Rectal smooth muscle tissue (tissue), 1 donor: ENCODE data around the gene PRKAG2.
"Not testable (repeated sequence)": the region's sequence is repeated elsewhere in the genome, so short reads cannot be mapped to it uniquely, and the experiment has no call there.

ENCODE experiments used
- H3K27ac ChIP-seq: one replicate; pipeline ENCODE4 v1.7.0; 2013; ENCODE audit warnings: low read depth, low read length, inconsistent platforms
- H3K27me3 ChIP-seq: one replicate; pipeline ENCODE4 v1.7.0; 2013; ENCODE audit warnings: low read length; ENCODE audit not compliant: control insufficient read depth, insufficient read depth
- H3K36me3 ChIP-seq: one replicate; pipeline ENCODE4 v1.7.0; 2013; ENCODE audit warnings: low read length; ENCODE audit not compliant: control insufficient read depth, insufficient read depth
- H3K4me1 ChIP-seq: one replicate; pipeline ENCODE4 v1.7.0; 2013; ENCODE audit warnings: low read length; ENCODE audit not compliant: control insufficient read depth, insufficient read depth
- H3K4me3 ChIP-seq: one replicate; pipeline ENCODE4 v1.7.0; 2013; ENCODE audit warnings: low read length
- H3K9ac ChIP-seq: one replicate; pipeline ENCODE4 v1.7.0; 2013; ENCODE audit warnings: low read length

Gene PRKAG2

DNA sequence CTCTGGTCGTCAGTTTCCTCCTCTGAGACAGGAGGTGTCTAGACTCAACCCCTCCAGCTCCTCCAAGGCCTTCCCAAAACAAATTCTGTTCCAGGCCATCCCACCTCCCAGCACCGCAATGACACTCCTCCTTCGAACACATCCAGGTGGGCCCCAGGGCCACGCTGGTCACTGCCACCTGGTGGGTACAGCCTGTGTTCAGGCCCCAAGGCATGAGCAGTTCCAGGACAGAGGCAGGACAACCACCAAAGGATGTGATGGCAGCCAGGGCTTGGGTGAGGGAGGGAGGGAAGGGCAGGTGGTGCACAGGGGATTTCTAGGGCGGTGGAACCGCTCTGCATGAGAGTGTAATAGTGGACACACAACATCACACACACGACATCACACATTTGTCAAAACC lies 76.5 kb downstream of the PRKAG2 start:
- no peak overlapping the region for H3K9ac ChIP-seq
- no peak overlapping the region for H3K4me3 ChIP-seq
- no peaks in the 10 kb centered on the region for H3K36me3 ChIP-seq
- no peaks in the 10 kb centered on the region for H3K27me3 ChIP-seq
- no peak overlapping the region for H3K27ac ChIP-seq
- no peaks in the 10 kb centered on the region for H3K4me1 ChIP-seq

DNA sequence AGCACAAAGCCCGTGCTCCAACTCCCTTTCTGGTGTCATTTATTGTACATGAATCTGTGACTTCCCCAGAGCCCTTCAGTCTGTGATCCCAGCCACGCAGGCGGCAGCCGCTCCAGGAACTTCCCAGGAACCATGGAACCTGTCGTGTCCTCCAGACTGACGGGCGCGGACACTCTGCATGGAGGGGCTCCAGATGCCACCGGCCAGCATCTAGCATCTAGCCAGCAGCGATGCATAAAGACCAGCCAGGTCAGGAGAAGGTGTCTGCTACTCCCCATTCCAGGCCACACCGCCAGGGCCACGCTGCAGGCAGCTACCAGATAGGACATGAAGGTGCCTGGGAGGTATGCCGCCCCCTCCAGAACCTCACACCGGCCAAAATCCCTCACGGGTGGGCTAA lies 77.4 kb downstream of the PRKAG2 start:
- H3K27ac ChIP-seq, result no peak overlapping the region
- no peaks in the 10 kb centered on the region for H3K27me3 ChIP-seq
- no peak overlapping the region for H3K9ac ChIP-seq
- H3K36me3 ChIP-seq, result no peaks in the 10 kb centered on the region
- no peaks in the 10 kb centered on the region for H3K4me1 ChIP-seq
- no peak overlapping the region for H3K4me3 ChIP-seq

DNA sequence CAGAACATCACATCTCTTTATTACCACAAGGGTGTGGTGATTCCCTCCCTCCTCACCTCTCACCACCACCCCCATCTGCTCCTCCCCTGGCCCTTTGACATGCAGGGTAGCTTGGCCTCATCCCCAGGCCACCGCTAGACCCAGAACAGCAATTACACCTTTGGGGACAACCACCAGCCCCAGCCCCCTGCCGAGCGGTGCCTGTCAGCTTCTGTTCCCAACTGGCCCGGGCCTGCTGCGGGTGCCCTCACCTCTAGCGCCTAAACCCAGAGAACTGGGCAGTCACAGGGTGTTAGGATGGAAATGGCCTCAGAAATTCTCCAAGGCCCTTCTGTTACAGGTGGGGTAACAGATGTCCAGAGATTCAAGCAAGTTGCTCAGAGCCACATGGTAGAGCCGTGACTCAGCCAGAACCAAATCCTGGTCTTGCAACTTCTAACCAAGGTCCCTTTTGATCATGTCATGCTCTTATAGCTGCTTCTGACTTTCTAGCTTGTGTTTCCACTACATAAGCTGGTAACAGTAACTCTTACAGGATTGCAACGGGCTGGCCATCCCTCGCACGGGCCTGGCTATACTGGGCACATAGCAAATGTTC lies 78.0 kb downstream of the PRKAG2 start:
- Histone ChIP-seq H3K9ac (no peak overlapping the region), H3K36me3 (no peaks in the 10 kb centered on the region), H3K27me3 (no peaks in the 10 kb centered on the region), H3K4me1 (no peaks in the 10 kb centered on the region), H3K27ac (no peak overlapping the region), H3K4me3 (no peak overlapping the region)

DNA sequence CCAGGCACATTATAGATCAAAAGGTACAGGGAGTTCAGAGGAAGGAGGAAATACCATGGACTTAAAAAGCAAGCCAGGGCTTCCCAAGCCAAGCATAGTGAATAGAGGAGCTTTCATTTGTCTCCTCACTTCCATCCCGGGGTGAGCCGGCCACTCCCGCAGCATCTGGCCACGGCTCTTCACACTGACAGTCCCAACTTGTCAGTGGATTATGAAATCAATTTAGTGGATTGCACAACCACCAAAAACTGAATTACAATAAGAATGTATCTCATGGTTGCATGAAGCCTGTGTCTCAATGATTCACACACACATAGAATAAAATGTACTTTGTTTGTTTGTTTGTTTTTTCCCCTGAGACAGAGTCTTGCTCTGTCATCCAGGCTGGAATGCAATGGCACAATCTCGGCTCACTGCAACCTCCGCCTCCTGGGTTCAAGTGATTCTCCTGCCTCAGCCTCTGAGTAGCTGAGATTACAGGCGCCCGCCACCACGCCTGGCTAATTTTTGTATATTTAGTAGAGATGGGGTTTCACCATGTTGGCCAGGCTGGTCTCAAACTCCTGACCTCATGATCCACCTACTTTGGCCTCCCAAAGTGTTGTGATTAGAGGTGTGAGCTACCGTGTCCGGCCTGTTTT lies 79.1 kb downstream of the PRKAG2 start:
- not testable (repeated sequence) for H3K36me3 ChIP-seq, H3K9ac ChIP-seq, H3K27ac ChIP-seq, H3K27me3 ChIP-seq, H3K4me1 ChIP-seq, H3K4me3 ChIP-seq

DNA sequence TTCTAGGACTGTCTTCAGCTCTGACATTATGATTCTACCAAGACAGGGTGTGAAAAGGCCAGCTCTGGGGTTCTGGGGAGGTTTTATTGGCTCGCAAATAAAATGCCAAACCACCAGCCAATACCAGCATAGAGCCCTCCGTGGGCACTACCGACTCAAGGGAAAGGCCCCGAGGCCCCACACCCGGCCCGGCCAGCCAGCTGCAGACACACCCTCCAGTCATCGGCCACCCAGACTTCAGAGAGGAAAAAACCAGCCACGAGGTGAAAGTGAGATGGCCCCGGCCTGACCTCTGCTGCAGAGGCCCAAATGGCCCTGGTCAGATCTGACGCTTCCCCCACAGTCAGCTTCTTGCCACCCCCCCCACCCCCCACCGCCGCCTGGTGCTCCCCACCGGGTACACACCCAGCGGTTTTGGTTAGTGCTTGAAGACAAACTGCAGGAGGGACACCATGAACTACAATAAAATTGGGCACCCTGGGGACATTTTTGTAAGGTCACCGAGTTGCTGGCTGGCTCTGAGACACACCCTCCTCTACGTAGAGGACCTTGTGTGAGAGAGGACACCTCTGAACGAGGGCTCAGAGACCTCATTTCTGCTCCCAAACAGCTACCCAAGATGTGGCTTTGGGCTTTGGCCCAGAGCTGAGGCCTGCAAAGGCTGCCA lies 79.9 kb downstream of the PRKAG2 start:
- H3K27me3 ChIP-seq, result no peaks in the 10 kb centered on the region
- H3K4me3 ChIP-seq, result no peak overlapping the region
- no peaks in the 10 kb centered on the region for H3K4me1 ChIP-seq
- no peak overlapping the region for H3K27ac ChIP-seq
- H3K9ac ChIP-seq, result no peak overlapping the region
- no peaks in the 10 kb centered on the region for H3K36me3 ChIP-seq

DNA sequence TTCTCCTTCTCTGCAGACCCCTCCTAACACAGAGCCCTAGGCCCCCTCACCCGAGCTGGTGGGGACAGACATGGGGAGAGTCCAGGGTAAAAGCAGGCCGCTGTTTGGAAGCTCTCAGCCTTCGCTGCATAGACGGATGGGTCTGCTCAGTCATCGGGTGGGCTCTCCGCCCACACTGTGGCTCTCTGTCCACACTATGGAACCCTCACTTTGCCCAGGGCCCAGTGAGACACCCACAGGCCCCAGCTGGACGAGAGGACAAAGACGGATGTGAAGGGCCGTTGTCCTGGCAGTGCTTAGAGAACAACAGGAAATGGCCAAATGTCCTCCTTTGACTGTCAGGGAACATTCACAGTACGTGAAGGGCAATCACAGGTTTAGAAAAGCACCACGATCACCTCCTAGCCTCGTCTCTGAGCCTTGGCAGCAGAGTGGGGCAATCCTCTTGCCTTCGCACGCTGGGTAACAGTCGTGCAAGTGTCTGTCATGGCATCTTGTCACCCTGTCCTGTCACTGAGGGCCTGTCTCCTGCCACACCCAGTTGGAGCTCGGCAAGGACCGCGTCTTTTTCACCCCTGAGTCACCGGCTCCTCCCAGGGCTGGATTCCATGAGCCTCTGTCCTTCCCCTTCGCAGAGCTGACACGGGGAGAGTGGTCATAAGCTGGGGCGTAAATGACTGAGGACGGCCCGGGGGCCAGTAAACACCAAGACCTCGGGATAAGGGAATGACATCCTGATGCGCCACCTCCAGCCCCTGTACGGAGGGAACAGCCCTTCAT lies 80.6 kb downstream of the PRKAG2 start:
- H3K4me1 ChIP-seq, result no peaks in the 10 kb centered on the region
- H3K27ac ChIP-seq, result no peak overlapping the region
- no peak overlapping the region for H3K9ac ChIP-seq
- no peaks in the 10 kb centered on the region for H3K36me3 ChIP-seq
- no peaks in the 10 kb centered on the region for H3K27me3 ChIP-seq
- no peak overlapping the region for H3K4me3 ChIP-seq

DNA sequence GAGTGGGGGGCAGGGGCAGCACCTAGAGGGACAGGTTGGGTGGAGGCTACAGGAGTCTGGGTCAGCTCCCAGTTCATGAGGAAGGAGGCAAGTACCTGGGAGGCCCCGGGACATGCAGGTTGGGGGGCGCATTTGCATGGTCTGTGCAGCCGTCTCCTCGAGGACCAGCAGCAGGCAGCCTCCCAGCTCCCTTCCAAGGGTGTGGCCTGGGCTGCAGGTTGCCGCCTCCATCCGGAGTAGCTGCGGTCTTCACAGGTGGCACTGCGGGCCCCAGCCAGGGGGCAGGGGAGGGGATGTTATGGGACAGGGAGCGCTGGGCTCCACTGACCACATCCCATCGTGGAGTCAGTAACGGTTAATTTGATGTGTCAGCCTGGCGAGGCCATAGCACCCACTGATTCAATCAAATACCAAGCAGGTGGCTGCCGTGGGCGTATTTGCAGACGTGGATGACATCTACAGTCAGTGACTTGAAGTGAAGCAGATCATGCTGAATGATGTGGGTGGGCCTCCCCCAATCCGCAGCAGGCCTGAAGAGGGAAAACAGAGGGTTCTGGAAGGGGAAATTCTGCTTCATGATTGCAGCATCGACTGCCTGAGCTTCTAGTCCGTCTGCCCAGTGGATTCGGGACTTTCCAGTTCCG lies 81.6 kb downstream of the PRKAG2 start:
- Histone ChIP-seq H3K9ac (no peak overlapping the region), H3K27me3 (no peaks in the 10 kb centered on the region), H3K4me3 (no peak overlapping the region), H3K4me1 (no peaks in the 10 kb centered on the region), H3K36me3 (no peaks in the 10 kb centered on the region), H3K27ac (no peak overlapping the region)

DNA sequence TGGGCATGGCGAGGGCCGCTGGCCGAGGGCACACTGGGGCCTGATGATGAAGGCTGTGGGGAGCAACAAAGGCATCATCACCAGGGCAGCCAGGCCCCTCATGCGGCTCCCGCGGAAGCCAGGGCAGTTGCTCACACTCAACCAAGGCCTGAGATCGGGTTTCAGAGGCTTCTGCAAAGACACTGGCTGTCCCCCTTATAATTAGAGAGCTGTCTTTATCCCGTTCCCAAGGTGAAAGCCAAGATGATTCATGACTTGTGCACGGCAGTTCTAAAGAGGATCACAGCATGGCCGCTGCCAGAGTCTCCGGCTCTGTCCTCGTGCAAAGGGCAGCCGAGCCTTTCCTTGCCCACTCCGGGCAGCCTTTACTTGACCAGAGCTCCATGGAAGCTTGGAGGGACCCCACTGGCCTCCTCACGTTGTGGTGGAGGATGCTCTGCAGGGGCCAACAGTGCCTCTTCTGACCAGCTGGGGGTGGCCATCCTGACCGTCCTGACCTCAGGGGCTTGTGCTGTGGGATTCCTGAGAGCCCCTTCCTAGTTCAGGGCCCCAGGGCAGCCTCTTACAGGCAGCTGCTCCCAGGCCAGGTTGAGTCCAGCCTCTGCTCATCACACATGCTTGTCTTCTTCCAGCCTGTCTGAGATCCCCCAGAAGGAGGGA lies 82.3 kb downstream of the PRKAG2 start:
- Histone ChIP-seq H3K4me1 (no peaks in the 10 kb centered on the region), H3K36me3 (no peaks in the 10 kb centered on the region), H3K27me3 (no peaks in the 10 kb centered on the region), H3K4me3 (no peak overlapping the region), H3K9ac (no peak overlapping the region), H3K27ac (no peak overlapping the region)

DNA sequence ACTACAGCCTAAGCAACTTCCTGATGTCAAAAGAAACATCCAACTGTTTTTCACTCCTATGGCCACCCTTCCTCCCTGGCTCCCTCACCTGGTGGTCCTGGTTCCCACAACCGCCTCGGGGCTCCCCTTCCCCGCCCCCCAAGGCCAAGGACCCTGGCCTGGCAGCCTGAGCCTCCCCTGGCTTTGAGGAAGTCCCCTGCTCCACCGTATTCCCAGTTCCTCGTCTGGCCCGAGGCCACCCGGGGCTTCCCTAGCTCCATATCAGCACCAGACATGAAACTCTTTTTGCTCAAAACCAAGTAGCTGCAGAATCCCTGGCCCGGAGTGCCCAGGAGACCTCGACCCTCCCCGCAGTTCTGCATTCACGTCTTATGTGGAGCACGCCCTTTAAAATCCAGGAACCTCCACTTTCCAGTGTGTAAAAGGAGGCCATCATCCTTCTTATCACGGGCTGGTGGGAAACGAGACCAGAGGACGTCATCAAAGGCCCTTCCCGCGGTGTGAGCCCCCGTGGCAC lies 82.9 kb downstream of the PRKAG2 start:
- Histone ChIP-seq H3K4me3 (no peak overlapping the region), H3K27ac (no peak overlapping the region), H3K36me3 (no peaks in the 10 kb centered on the region), H3K4me1 (no peaks in the 10 kb centered on the region), H3K9ac (no peak overlapping the region), H3K27me3 (no peaks in the 10 kb centered on the region)

DNA sequence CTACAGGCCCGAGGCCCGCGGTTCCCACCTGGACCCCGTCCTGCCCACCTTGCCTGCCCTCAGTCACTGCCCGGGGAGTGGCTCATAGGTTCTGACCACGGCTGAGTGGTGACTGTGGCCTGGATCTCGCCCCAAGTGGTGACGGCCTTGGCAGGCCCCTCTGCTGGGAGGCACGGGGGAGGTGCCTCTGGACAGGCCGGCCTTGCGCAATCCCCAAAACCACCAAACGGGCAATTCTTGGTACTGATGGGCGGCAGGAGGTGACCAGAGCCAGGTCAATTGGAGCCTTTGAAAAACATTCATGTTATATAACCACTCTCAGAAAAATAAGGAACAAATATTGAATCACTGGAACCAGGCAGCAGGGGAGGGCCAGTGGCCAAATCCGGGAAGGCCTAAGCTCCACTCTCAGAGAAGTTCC lies 83.4 kb downstream of the PRKAG2 start:
- H3K27me3 ChIP-seq, result no peaks in the 10 kb centered on the region
- no peaks in the 10 kb centered on the region for H3K4me1 ChIP-seq
- H3K27ac ChIP-seq, result no peak overlapping the region
- H3K9ac ChIP-seq, result no peak overlapping the region
- H3K4me3 ChIP-seq, result no peak overlapping the region
- H3K36me3 ChIP-seq, result no peaks in the 10 kb centered on the region

DNA sequence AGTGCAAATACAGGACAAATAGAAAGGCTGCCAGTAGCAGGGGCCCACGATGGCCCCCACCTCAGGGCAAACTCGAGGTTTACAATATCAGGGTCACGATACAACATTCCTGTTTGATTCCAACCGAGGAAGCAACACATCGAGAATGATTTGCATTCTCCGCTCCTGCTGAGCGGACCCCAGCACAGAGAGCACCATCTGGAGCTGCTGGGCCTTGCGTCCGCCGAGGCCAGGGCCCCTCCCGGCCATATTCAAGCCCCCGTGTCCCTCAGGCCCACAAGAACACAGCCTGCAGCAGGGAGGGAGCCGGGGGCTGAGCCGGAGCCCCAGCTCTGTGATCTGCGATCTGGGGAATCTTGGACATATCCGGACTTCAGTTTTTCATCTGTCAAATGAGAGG lies 84.3 kb downstream of the PRKAG2 start:
- H3K27ac ChIP-seq, result no peak overlapping the region
- no peaks in the 10 kb centered on the region for H3K36me3 ChIP-seq
- H3K9ac ChIP-seq, result no peak overlapping the region
- no peaks in the 10 kb centered on the region for H3K27me3 ChIP-seq
- H3K4me3 ChIP-seq, result no peak overlapping the region
- H3K4me1 ChIP-seq, result no peaks in the 10 kb centered on the region

DNA sequence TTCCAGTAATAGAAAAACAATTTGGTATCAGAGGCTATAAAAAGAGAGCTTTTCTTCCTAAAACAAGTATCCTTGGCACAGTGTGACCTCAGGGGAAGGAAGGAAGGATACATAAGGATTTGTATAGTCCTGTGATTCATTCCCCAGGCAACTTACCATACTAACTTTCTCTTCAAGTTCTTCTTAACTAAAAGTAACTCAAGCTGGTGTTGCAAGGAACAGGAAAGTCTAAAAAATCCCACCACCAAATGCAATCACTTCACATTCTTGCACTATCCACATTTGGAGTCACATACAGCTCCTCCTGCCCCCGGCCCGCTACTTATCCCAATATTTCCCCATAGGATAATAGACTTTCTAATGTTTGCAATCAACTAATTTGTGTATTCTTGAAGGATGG lies 84.8 kb downstream of the PRKAG2 start:
- Histone ChIP-seq H3K4me1 (no peaks in the 10 kb centered on the region), H3K9ac (no peak overlapping the region), H3K27ac (no peak overlapping the region), H3K36me3 (no peaks in the 10 kb centered on the region), H3K4me3 (no peak overlapping the region), H3K27me3 (no peaks in the 10 kb centered on the region)
